ENCODE measurements around the gene MRPL14.

MRPL14 gene

GRCh38 chr6:44120692-44121443 is 6.4 kb downstream of the MRPL14 start:
- DNase-seq: no peak

- no peak for DNase-seq
Measured at GRCh38 chr6:44119704-44120262, 7.5 kb downstream of the MRPL14 start.

GRCh38 chr6:44117397-44118128 is 9.7 kb downstream of the MRPL14 start:
- no peak for DNase-seq

- DNase-seq: no peak
Measured at GRCh38 chr6:44116641-44117382, 10.4 kb downstream of the MRPL14 start.

- no peak for DNase-seq
Measured at GRCh38 chr6:44115866-44116265, 11.4 kb downstream of the MRPL14 start.

GRCh38 chr6:44113414-44113813 is 13.8 kb downstream of the MRPL14 start:
- no peak for DNase-seq

GRCh38 chr6:44111434-44112417 is 15.5 kb downstream of the MRPL14 start:
- DNase-seq: no peak

GRCh38 chr6:44110966-44111365 is 16.3 kb downstream of the MRPL14 start:
- DNase-seq: no peak

GRCh38 chr6:44110005-44110676 is 17.1 kb downstream of the MRPL14 start:
- DNase-seq: no peak

- DNase-seq: no peak
Measured at GRCh38 chr6:44109212-44109611, 18.0 kb downstream of the MRPL14 start.

- no peak for DNase-seq
Measured at GRCh38 chr6:44108471-44108870, 18.8 kb downstream of the MRPL14 start.

- no peak for DNase-seq
Measured at GRCh38 chr6:44107017-44107416, 20.2 kb downstream of the MRPL14 start.

GRCh38 chr6:44105993-44106740 is 21.1 kb downstream of the MRPL14 start:
- no peak for DNase-seq

GRCh38 chr6:44105146-44105545 is 22.1 kb downstream of the MRPL14 start:
- no peak for DNase-seq

- no peak for DNase-seq
Measured at GRCh38 chr6:44104481-44105021, 22.7 kb downstream of the MRPL14 start.

GRCh38 chr6:44102527-44102926 is 24.7 kb downstream of the MRPL14 start:
- no peak for DNase-seq

GRCh38 chr6:44101832-44102231 is 25.4 kb downstream of the MRPL14 start:
- no peak for DNase-seq

GRCh38 chr6:44100088-44100550 is 27.1 kb downstream of the MRPL14 start:
- no peak for DNase-seq

GRCh38 chr6:44099192-44099591 is 28.1 kb downstream of the MRPL14 start:
- no peak for DNase-seq

- DNase-seq: no peak
Measured at GRCh38 chr6:44097782-44098317, 29.4 kb downstream of the MRPL14 start.
